HCEC 1CT (cell line): Measurements from ENCODE around the gene CSNK1G2.

Experiments
- DNase-seq: peaks from one replicate; pipeline ENCODE4 v3.0.0-alpha.2; 2017

Gene CSNK1G2

DNA sequence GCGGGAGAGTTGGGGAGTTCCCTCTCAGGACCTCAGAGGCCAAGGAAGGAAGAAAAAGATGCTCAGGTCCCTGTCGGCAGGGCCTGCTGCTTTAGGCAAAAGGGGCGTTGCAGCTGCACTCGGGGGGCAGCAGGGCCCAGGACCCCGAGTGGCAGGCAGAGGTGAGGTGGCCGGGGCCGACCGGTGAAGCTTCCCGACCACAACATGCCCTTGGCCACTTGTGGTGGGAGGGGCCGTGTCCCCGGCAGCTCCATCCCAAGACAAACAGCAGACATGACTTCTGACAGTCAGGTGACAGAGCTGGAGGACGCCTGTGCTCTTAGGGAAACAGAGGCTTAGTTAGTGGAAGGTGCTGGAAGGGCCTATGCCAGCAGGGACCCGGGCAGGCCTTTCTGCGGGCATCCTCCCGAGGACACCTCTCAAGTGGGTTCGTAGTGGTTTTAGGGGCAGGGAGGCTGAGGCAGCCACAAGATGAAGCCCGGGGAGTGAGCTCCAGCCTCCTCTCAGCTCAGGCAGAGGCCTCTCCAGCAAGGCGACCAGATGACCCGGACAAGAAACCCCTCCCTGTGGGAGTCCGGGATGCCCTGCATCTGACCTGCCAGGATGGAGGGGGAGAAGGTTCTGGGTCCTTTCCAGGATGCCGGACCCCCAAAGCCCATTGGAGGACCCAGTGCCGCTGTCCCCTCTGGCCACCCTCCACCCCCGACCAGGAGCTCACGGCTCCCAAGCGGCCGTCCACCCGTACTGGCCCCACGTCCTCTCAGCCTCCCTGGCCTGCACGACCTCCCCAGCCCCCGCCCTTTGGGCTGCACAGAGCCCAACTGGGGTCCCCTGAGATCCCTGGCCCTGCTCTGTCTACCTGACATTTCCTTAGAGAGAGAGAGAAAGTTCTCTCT lies 50.3 kb downstream of the CSNK1G2 start:
- DNase-seq = no peak

DNA sequence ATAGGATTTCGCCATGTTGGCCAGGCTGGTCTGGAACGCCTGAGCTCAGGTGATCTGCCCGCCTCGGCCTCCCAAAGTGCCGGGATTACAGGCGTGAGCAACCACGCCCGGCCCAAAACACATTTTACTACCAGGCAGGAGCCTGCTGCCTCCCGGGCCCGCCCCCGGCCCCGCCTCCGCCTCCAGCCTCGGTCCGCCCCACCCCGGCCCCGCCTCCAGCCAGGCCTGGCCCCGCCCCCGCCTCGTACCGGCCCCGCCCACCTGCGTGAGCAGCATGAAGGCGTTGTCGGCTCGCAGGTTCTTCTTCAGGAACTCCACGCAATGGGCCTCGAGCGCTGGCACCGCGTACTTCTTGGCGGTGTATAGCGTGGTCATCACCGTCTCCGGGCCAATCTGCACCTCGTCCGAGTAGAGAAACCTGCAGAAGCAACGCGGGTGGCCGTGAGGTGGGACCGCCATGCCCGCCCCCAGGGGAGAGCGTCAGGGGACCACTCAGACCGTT lies 51.8 kb downstream of the CSNK1G2 start:
- DNase-seq = no peak

DNA sequence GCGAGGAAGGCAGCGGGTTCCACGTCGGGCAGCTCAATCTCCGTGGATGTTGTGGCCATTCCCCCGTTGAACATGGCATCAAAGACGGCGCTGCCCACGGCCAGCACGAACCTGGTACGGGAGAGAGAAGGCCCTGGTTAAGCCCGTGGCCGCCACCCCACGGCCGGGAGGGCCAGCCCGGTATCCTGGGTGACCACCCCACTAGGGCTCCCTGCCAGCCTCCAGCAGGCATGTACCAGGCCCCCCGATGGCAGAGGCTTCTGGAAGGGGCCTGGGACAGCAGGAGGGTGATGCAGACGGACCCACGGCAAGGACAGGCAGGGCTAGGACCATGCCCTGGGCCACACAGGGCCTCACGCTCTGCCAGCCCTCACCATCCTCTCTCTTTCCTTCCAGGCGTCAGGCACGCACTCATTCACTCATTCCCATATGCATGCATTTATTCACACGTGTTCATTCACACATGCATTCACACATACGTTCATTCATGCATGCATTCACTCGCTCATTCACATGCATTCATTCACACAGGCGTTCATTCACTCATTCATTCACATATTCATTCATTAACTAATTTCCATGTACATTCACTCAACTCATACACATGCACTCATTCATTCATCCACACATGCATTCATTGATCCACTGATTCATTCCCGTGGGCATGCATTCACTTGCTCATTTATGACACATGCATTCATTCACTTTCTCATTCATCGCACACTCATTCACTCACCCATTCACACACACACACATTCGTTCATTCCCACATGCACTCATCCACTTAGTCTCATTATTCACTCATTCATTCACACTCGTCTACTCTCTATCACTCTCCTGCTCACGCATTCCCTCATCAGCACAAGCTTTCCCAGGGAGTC lies 56.6 kb downstream of the CSNK1G2 start:
- no peak for DNase-seq

DNA sequence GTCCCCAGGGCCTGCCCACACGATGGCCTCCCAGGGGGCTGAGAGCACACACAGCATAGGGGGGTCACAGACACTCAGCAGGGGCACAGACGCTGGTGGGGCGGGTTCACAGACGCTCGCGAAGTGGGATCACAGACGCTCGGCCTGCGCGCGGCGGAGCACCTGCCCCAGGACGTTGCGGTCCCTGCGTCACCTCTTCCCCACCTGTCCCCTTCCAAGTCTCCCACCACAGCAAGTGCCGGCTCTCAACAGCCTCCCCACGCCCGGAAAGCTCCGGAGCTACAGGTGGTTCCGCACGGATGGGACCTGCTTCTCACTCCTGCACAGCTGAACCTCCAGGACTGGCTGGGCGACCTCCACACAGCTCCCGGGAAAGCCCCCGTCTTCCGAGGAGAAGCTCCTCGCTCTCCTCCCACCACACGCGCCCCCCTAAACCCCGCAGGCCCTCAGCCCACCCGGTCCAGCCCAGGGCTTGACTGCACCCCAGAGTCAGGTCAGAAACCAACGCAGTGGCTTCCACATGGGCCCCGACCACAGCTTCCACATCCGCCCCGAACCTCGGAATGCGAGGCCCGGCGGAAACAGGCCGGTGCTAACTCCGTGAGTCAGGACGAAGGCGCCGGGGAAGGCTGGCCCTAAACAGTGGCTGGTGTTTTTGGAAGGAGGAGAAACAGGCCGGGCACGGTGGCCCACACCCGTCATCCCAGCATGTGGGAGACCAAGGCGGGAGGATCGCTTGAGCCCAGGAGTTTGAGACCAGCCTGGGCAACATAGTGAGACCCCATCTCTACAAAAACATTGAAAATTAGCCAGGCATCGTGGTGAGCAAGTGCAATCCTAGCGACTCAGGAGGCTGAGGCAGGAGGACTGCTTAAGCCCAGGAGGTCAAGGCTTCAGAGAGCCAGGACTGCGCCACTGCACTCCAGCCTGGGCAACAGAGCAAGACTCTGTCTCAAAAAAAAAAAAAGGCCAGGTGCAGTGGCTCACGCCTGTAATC lies 58.0 kb downstream of the CSNK1G2 start:
- DNase-seq = no peak

DNA sequence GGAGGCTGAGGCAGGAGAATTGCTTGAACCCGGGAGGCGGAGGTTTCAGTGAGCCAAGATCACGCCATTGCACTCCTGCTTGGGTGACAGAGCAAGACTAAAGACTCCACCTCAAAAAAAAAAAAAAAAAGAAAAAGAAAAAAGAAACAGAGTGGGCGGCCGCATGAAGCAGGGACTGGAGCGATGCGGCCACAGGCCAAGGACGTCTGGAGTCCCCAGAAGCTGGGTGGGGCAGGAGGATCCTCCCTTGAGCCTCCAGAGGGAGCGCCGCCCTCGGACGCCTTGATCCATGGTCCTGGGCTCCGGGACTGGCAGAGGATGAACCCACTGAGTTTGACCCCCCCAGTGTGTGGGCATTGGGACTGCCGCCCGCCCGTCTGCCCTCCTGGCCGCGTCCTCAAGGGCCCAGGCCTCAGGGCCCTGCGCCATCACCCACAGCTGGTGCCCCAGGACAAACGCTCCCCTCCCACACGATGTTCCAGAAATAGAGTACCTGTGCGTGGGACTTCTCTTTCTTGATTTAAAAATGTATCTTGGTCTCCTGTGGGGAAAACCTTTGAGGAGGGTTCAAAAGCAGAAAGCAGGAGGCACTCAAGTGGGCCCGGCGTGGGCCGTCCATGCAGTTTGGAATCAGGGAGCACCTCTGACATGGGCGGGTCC lies 59.0 kb downstream of the CSNK1G2 start:
- DNase-seq = no peak

DNA sequence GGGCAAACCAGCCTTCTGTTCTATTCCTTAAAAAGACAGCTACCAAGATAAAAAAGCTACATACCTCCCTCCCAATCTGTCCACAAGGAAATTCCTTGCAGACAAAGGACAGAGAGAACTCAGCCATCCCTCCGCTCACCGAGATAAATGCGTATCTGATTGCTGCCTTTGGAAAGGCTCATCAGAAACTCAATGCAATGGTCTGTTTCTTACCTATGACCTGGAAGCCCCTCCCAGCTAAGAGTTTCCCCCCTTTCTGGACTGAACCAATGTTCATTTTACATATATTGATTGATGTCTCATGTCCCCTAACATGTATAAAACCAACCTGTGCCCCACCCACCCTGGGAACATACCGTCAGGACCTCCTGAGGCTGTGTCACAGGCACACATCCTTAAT lies 62.9 kb downstream of the CSNK1G2 start:
- DNase-seq = no peak

DNA sequence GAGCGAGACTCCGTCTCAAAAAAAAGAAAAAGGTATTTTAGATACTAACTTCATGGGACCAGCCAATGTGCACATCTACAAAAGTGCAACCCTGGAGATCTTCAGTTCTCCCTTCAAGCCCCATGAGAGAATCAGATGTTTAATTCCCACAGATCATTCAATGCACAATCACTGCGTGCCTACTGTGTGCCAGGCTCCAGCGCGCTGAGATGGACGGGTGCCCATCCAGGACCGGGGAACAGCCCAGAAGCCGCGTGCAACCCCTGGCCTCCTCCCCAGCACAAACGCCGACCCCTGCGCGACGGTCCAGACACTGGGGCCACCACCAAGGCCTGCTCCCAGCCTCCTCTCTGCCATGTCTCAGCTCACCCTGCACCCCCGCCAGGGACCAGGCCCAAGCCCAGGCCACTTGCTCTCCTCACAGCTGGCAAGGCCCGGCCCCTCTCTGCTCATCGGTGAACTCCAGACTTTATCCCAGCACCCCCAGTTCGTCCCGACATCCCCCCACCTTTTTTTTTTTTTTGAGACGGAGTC lies 69.2 kb downstream of the CSNK1G2 start:
- no peak for DNase-seq

DNA sequence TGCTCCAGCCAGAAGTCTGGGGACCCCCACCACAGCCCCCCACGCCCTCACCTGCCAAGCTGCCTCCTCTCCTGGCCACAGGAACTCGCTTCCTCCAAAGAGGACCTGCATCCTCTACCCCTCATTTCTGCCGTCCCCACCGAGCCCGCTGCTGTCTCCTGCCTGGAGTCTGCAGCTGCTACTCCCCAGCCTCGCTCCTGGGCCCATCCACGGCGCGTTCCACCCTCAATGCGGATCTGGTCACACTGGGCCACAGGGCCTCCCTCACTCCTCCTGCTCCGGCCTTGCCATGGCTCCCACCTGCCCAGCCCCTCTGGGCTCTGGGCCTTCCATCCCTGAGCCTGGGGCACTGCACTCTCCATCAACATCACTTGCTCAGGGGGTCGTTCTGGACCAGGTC lies 70.2 kb downstream of the CSNK1G2 start:
- no peak for DNase-seq

DNA sequence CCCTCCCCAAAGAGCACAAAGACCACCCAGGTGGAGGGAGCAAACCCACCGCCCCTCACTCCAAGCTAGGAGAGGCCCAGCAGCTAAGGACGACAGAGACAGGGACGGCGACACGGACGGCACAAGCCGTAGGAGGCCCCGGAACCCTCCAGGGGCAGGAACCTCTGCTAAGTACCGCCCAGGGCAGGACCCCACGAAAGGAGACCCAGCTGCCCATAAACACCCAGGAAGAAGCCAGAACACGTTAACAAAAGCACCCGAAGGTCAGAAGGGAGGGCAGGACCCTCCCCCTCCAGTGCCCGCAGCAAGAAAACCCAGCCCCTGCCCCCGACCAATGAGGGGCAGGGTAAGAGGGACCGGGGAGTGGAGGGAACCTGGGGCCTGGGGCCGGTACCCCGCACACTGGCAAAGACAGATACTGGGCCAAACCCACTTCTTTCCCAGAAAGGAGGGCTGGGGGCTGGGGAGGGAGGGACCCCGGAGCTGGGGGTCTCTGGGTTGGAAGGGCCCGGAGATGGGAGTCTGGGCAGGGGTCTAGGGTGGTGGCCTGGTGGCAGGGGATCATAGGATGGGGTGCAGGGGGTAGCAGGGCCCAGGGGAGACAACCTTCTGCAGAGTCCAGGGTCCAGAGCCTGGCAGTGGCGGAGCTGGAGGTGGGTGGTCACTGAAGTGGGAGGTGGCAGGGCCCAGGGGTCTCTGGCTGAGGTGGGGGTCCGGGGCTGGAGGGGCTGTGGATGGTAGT lies 72.1 kb downstream of the CSNK1G2 start:
- no peak for DNase-seq

DNA sequence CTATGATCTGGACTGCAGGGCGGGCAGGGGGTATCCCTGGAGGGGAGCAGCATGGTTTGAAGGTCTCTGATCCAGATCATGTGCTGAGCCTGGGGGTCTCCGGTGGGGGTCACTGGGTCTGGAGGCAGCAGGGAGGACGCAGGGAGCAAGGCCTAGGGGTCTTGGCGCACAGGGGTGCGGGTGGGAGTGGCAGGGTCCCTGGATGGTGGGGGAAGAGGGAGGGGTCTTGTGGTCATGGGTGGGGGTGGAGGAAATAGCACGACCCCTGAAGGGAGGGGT lies 72.7 kb downstream of the CSNK1G2 start:
- no peak for DNase-seq

DNA sequence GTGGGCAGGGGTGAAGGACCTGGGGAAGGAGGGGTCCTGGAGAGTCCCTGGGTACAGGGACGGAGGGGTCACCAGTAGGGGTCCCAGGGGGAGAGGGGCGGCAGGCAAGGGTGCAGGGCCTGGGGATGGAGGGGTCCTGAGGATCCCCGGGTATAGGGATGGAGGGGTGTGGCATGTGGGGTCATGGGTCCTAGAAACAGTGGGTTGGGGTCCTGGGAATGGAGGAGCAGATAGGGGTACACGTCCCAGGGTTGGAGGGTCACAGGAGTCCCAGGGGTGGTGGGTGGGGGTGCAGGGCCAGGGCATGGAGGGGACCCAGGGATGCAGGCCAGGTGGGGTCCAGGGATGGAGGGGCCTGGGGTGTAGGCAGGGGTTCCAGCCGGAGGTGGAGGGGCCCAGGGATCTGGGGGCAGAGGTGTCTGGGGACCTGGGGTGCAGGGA lies 73.2 kb downstream of the CSNK1G2 start:
- DNase-seq = no peak

DNA sequence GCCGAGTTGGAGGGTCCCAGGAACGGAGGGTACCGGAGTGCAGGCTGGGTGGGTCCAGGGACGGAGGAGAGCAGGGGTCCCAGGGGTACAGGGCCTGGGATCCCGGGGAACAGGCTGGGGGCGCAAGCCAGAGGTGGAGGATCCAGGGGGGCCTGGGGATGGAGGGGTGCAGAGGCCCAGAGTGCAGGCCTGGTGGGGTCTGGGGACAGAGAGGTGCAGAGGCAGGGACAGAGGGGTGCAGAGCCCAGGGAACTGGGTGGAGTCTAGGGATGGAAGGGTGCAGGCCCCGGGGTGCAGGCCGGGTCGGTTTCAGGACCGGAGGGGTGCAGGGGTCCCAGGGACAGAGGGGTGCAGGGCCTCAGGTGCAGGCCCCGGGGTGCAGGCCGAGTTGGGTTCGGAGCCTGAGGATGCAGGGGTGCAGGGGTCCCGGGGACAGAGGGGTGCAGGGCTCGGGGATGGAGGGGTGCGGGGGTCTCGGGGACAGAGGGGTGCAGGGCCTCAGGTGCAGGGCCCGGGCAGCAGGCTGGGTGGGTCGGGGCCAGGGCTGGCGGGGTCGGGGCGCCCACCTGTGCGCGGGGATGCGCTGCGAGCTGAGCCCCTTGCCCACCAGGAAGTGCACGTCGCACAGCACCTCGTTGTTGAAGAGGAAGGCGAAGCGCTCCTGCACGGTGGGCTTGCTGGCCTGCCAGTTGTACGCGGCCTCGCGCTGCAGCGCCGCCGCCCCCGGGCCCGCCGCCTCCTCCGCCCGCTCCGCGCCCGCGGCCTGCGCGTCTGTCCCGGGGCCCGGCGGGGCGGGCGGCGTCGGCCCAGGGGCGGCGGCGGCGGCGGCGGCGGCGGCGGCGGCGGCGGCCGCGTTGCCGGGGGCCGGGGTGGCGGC lies 74.0 kb downstream of the CSNK1G2 start:
- DNase-seq = no peak

DNA sequence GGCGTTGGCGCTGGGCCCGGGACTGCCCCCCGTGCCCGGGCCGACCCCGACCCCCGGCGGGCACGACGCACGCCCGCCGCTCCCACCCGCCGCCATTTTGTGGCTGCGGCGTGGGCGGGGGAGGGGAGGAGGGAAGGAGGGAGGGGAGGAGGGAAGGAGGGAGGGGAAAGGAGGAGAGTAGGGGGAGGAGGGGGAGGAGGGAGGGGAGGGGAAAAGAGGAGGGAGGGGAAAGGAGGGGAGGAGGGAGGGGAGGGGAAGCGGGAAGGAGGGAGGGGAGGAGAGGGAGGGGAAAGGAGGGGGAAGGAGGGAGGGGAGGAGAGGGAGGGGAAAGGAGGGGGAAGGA lies 74.6 kb downstream of the CSNK1G2 start, which contains the start of gene BTBD2:
Gene BTBD2 (minus strand): TSS at position 107 of the 343 bp plus-strand sequence. CDS start 11 bp downstream, at position 96.
- peak; percentile 69 for DNase-seq

DNA sequence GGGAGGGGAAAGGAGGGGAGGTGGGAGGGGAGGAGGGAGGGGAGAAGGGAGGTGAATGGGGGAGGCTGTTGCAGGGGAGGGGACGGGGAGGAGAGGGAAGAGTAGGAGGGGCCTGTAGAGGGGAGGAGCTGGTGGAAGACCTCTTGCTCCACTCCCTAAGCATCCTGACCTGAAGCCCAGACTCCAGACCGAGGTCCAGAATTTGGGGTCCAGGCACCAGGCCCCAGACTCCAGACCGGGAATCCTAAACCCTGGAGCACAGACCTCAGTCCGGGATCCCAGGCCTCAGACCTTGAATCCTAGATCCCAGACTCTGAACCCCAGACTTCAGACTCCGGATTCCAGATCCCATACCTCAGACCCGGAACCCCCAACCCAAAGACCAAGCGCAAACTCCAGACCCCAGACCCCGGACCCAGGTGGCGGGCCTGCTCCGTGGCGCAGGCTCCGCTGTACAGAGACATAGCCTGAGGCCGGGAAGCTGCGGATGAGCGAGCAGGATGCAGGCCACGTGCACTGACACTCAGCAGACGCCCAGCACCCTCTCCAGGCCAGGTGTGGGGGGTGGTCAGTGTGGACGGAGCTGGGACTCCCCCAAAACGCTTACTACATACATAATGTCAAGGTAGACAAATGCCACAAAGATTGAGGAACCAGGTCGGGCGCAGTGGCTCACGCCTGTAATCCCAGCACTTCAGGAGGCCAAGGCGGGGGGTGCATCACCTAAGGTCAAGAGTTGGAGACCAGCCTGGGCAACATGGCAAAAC lies 75.3 kb downstream of the CSNK1G2 start:
- DNase-seq = peak; percentile 88

DNA sequence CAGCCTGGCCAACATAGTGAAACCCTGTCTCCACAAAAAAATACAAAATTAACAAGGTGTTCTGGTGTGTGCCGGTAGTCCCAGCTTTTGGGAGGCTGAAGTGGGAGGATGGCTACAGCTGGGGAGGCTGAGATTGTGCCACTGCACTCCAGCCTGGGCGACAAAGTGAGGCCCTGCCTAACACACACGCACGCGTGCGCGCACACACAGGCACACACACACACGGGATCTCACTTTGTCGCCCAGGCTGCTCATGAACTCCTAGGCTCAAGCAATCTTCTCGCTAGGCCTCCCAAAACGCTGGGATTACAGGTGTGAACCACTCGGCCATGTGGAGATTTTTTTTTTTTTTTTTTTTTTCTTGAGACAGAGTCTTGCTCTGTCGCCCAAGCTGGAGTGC lies 77.8 kb downstream of the CSNK1G2 start:
- DNase-seq = no peak

DNA sequence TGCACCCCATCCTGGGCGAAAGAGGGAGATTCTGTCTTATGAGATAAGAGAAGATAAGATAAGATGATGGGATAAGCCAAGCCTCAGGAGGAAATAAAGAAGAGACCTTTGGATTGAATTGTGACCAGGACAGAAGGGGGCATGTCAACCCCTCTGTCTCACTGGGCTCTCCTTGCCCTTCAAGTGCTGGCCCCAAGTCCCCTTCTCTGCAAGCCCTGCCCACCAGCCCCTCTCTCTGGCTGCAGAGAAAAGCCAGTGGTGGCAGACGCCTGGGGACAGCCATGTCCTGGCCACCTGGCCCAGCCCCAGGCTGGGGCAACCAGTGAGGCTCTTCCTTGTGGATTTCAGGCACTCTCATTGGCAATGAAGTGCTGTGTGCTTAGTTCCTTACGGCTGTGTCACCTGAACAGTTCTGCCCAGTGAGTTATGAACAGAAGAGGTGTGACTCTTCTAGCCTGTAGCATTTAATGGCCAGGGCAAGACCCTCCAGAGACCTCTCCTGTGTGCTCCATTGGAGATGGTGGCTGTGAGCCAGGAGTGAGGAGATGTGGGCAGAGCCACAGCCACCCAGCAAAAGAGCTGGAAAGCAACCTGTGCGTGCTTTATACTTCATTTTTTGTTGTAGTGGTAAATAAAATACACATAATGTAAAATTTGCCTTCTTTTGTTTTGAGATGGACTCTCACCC lies 80.6 kb downstream of the CSNK1G2 start:
- DNase-seq = no peak

DNA sequence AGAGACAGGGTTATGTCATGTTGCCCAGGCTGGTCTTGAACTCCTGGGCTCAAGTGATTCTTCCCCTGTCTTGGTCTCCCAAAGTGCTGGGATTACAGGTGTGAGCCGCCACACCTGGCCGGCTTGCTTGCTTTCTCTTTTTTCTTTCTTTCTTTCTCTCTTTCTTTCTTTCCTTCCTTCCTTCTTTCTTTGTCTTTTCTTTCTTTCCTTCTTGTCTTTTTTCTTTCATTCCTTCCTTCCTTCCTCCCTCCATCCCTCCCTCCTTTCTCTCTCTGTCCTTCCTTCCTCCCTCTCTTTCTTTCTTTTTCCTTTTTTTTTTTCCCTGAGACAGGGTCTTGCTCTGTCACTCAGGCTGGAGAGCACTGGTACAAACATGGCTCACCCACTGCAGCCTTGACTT lies 81.3 kb downstream of the CSNK1G2 start:
- DNase-seq = no peak

DNA sequence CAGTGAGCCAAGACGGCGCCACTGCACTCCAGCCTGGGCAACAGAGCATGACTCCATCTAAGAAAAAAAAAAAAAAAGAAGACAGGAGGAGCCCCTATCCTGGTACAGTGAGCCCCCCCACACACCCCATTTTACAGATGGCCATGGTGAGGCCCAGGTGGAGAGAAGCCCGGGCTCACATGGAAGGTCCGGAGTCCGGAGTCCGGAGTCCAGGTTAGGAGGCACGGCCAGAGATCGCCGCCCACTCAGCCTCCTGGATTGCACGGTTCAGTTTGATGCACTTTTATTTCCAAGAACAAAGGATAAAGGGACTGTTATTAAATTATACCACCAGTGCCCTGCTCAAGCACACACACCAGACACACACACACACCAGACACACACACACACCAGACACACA lies 85.8 kb downstream of the CSNK1G2 start:
- no peak for DNase-seq

DNA sequence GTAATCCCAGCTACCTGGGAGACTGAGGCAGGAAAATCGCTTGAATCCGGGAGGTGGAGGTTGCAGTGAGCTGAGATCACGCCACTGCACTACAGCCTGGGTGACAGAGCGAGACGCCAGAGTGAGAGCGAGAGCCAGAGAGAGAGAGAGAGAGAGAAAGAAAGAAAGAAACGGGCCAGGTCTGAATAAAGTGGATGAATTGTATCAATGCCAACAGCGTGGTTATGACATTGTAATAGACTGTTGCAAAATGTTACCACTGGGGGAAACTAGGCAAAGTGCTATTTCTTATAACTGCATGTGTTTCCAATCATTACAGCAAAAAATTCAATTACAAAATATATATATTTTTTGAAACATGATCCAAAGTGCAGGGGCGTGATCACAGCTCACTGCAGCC lies 86.4 kb downstream of the CSNK1G2 start:
- peak; percentile 55 for DNase-seq
